IMR-90 (cell line): ENCODE measurements around the gene CCDC32. TPM values are rescaled to one million over a fixed set of nuclear protein-coding genes. Genes with fewer than 3 reads are reported as not detected.
A peak's percentile ranks its signal among the peaks of the same experiment; 100 is the strongest.

ENCODE experiments used
- ATAC-seq: fragments of 200-7000 bp; cut with Tn5 transposase; 2 replicates; pipeline ENCODE4 v1.9.1; 2020; ENCODE audit warnings: low read depth, mild to moderate bottlenecking, moderate library complexity
- BruUV-seq: library from RNA; stranded (reverse); fragments of 400-500 nt; replicated peaks from 2 replicates; lab custom pipeline; 2021; lab: Mats Ljungman, UMichigan
- CTCF ChIA-PET: fragments of 300-600 bp; formaldehyde crosslinking; extraction: SDS; loops from one replicate; lab custom pipeline; 2021; ENCODE audit warnings: antibody characterized with exemption; lab: Yijun Ruan, JAX
- POLR2A ChIA-PET: fragments of 300-600 bp; sonication (Branson Sonifier 250); formaldehyde crosslinking; loops from one replicate; lab custom pipeline; 2022; ENCODE audit warnings: antibody characterized with exemption; ENCODE audit not compliant: unreplicated experiment; lab: Charles Lee
- DNase-seq: peaks from one replicate; pipeline ENCODE4 v3.0.0; 2013
- H2AFZ ChIP-seq: replicated peaks from 2 replicates; pipeline ENCODE3; 2013; ENCODE audit warnings: low read length, mild to moderate bottlenecking; ENCODE audit not compliant: poor library complexity
- H2AK5ac ChIP-seq: 2 replicates; pipeline ENCODE4 v1.6.1; 2013; ENCODE audit warnings: low read depth, low read length, inconsistent platforms
- H2AK9ac ChIP-seq: replicated peaks from 2 replicates; pipeline ENCODE3; 2013; ENCODE audit warnings: mild to moderate bottlenecking, low read depth, low read length, moderate library complexity; ENCODE audit not compliant: poor library complexity
- H2BK120ac ChIP-seq: 2 replicates; pipeline ENCODE4 v1.6.1; 2013; ENCODE audit warnings: low read depth, low read length, inconsistent platforms
- H2BK15ac ChIP-seq: 3 replicates; pipeline ENCODE4 v1.6.1; 2013; ENCODE audit warnings: low read depth, low read length, inconsistent platforms
- H2BK20ac ChIP-seq: 2 replicates; pipeline ENCODE4 v1.6.1; 2013; ENCODE audit warnings: low read depth, mild to moderate bottlenecking, inconsistent platforms, low read length, moderate library complexity
- H2BK5ac ChIP-seq: 2 replicates; pipeline ENCODE4 v1.6.1; 2013; ENCODE audit warnings: mild to moderate bottlenecking, low read depth, low read length, inconsistent platforms; ENCODE audit not compliant: poor library complexity, severe bottlenecking
- H3K14ac ChIP-seq: replicated peaks from 2 replicates; pipeline ENCODE4 v1.6.1; 2013; ENCODE audit warnings: low read depth, low read length, inconsistent platforms
- H3K18ac ChIP-seq: 2 replicates; pipeline ENCODE4 v1.6.1; 2013; ENCODE audit warnings: low read depth, low read length, control low read depth
- H3K23ac ChIP-seq: 2 replicates; pipeline ENCODE4 v1.6.1; 2013; ENCODE audit warnings: low read depth, low read length, inconsistent platforms
- H3K27ac ChIP-seq: 2 replicates; pipeline ENCODE4 v1.5.1; 2013; ENCODE audit warnings: mild to moderate bottlenecking, control low read depth, low read length; ENCODE audit not compliant: insufficient read depth
- H3K27me3 ChIP-seq: 2 replicates; pipeline ENCODE4 v1.6.1; 2013; ENCODE audit warnings: low read length; ENCODE audit not compliant: control insufficient read depth, insufficient read depth
- H3K36me3 ChIP-seq: 2 replicates; pipeline ENCODE4 v1.6.1; 2013; ENCODE audit warnings: low read length, mixed read lengths; ENCODE audit not compliant: control insufficient read depth, insufficient read depth
- H3K4ac ChIP-seq: 2 replicates; pipeline ENCODE4 v1.6.1; 2013; ENCODE audit warnings: low read depth, low read length, inconsistent platforms
- H3K4me1 ChIP-seq: 2 replicates; pipeline ENCODE4 v1.6.1; 2013; ENCODE audit warnings: low read length, mixed read lengths; ENCODE audit not compliant: control insufficient read depth, insufficient read depth
- H3K4me2 ChIP-seq: 2 replicates; pipeline ENCODE4 v1.6.1; 2013; ENCODE audit warnings: low read depth, mild to moderate bottlenecking, control low read depth, low read length, moderate library complexity
- H3K4me3 ChIP-seq: 2 replicates; pipeline ENCODE4 v1.5.1; 2013; ENCODE audit warnings: low read depth, mild to moderate bottlenecking, control low read depth, low read length, moderate library complexity; ENCODE audit not compliant: insufficient read depth
- H3K56ac ChIP-seq: 2 replicates; pipeline ENCODE4 v1.6.1; 2013; ENCODE audit warnings: low read length, inconsistent platforms; ENCODE audit not compliant: insufficient read depth; ENCODE audit errors: extremely low read depth
- H3K79me1 ChIP-seq, 2 experiments: 2 replicates each; pipeline ENCODE4 v1.6.1; 2013; ENCODE audit warnings: low read length in 2 of 2, inconsistent platforms in 1 of 2, low read depth in 1 of 2
- H3K9ac ChIP-seq: 2 replicates; pipeline ENCODE4 v1.6.1; 2013; ENCODE audit warnings: low read depth, low read length, control low read depth
- H3K9me1 ChIP-seq: 2 replicates; pipeline ENCODE4 v1.6.1; 2013; ENCODE audit warnings: low read length, inconsistent platforms; ENCODE audit not compliant: insufficient read depth
- H3K9me3 ChIP-seq: 2 replicates; pipeline ENCODE4 v1.6.1; 2013; ENCODE audit warnings: low read length; ENCODE audit not compliant: control insufficient read depth, insufficient read depth
- H4K20me1 ChIP-seq: 2 replicates; pipeline ENCODE4 v1.6.1; 2013; ENCODE audit warnings: low read length, inconsistent platforms; ENCODE audit not compliant: insufficient read depth
- H4K5ac ChIP-seq: 2 replicates; pipeline ENCODE4 v1.6.1; 2013; ENCODE audit warnings: mild to moderate bottlenecking, low read depth, low read length, control low read depth
- H4K8ac ChIP-seq, 2 experiments: 2 replicates each; pipeline ENCODE4 v1.6.1; 2013; ENCODE audit warnings: low read depth in 2 of 2, low read length in 2 of 2, control low read depth in 1 of 2, inconsistent platforms in 1 of 2
- H4K91ac ChIP-seq: 2 replicates; pipeline ENCODE4 v1.6.1; 2013; ENCODE audit warnings: low read depth, low read length, inconsistent platforms; ENCODE audit not compliant: insufficient read depth
- BHLHE40 ChIP-seq: fragments of 150-350 bp; IDR thresholded peaks from 2 replicates; pipeline ENCODE4 v1.6.1; 2016; ENCODE audit warnings: mild to moderate bottlenecking, low read depth, low read length
- CEBPB ChIP-seq: IDR thresholded peaks from 2 replicates; pipeline ENCODE4 v1.6.1; 2012; ENCODE audit warnings: low read depth, low read length, improper control_type of control experiment
- dilution Hi-C: fragments of 300-500 bp; cut with HindIII; formaldehyde crosslinking; loops from one replicate; pipeline ENCODE4 v1.14.3; 2018; ENCODE audit warnings: low sequenced_read_pairs; ENCODE audit not compliant: unreplicated experiment
- in situ Hi-C: fragments of 300-500 bp; cut with MboI; formaldehyde crosslinking; loops from 3 replicates; pipeline ENCODE4 v1.14.3; 2019; ENCODE audit warnings: low sequenced_read_pairs, inconsistent platforms, mixed read lengths
- intact Hi-C: fragments of 100-400 bp; cut with micrococcal nuclease; formaldehyde crosslinking; loops from 2 replicates; pipeline ENCODE4 v1.10.0; 2022
- polyA plus RNA-seq, 3 experiments: library from polyadenylated mRNA; depleted of rRNA; stranded (reverse); fragments of >200 nt; gene quantifications; 2 replicates each; pipeline ENCODE4 v1.2.3, GENCODE V29; 2012; ENCODE audit warnings: low replicate concordance in 1 of 3
- total RNA-seq: library from RNA; depleted of rRNA; stranded (reverse); fragments of >200 nt; gene quantifications from 2 replicates; pipeline ENCODE4 v1.2.3, GENCODE V29; 2012

The CCDC32 gene
- total and polyA plus RNA-seq, 2 of the 4 experiments (the other 2 are of a cell fraction), result 14.8 to 15.1 TPM

DNA sequence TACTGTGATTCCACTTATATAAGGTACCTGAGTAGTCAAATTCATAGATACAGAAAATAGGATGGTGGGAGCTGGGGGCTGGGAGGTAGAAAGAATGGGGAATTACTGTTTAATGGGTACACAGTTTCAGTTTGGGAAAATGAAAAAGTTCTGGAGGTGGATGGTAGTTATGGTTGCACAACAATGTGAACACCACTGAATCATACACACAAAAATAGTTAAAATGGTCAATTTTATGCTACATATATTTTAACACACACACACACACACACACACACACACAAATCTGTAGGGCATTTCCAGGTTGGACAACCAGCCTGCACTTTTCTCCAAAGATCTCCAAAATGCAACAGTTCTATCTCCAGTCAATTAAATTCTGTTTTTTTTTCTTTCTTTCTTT, 1.4 kb downstream of the CCDC32 start:
- no TSS peak for BruUV-seq
- H3K4ac ChIP-seq, result no peak overlapping the region
- no peak overlapping the region for H3K18ac ChIP-seq
- TF ChIP-seq BHLHE40 (no peak), CEBPB (peak; percentile 69)
- H2BK20ac ChIP-seq, result no peak overlapping the region
- H3K9ac ChIP-seq, result no peak overlapping the region
- H2BK120ac ChIP-seq, result no peak overlapping the region
- no peaks in the 10 kb centered on the region for H3K27me3 ChIP-seq
- H4K91ac ChIP-seq, result no peak overlapping the region
- no peak overlapping the region for H3K56ac ChIP-seq
- H2AFZ ChIP-seq, result no peak overlapping the region
- H3K9me1 ChIP-seq, result 0 out of 2 replicates have a peak, but pooled peaks cover 5% of the 10 kb centered on the region
- no peak overlapping the region for H3K4me2 ChIP-seq
- no peak overlapping the region for H3K27ac ChIP-seq
- dilution Hi-C loops, result no loop called here
- H3K4me1 ChIP-seq, result no peaks in the 10 kb centered on the region
- ChIA-PET CTCF (no interaction called here), POLR2A (no interaction called here)
- H2AK9ac ChIP-seq, result no peak overlapping the region
- H3K9me3 ChIP-seq, result no peaks in the 10 kb centered on the region
- H3K14ac ChIP-seq, result no peak overlapping the region
- no peak overlapping the region for H2BK5ac ChIP-seq
- H2BK15ac ChIP-seq, result no peak overlapping the region
- H3K79me1 ChIP-seq, result peaks cover 15 to 35% of the 10 kb centered on the region in 2 experiments
- H3K4me3 ChIP-seq, result no peak overlapping the region
- intact Hi-C loops, result no loop called here
- H4K5ac ChIP-seq, result no peak overlapping the region
- no peak overlapping the region for H4K8ac ChIP-seq
- in situ Hi-C loops, result no loop called here
- no peak overlapping the region for H2AK5ac ChIP-seq
- DNase-seq (no peak), ATAC-seq (no peak)
- H3K23ac ChIP-seq, result no peak overlapping the region
- H4K20me1 ChIP-seq, result no peaks in the 10 kb centered on the region
- peaks cover 3% of the 10 kb centered on the region; the same call in 1 of the 2 replicates for H3K36me3 ChIP-seq
